ENCODE results near the gene KLHL26. TPM values are rescaled to one million over a fixed set of nuclear protein-coding genes. Genes with fewer than 3 reads are reported as not detected.

Gene KLHL26
- total RNA-seq, 1 experiment from 2014 or later = 7.0 TPM

GRCh38 chr19:18601875-18602274 is 35.0 kb upstream of the KLHL26 start:
- no peak for DNase-seq (ENCODE audit: low read depth)

GRCh38 chr19:18603255-18603957 is 33.4 kb upstream of the KLHL26 start:
- no peak for DNase-seq (ENCODE audit: low read depth)

- no peak for DNase-seq (ENCODE audit: low read depth)
Observed at GRCh38 chr19:18603958-18604819, 32.6 kb upstream of the KLHL26 start.

GRCh38 chr19:18604820-18605159 is 32.0 kb upstream of the KLHL26 start:
- no peak for DNase-seq (ENCODE audit: low read depth)

- no peak for DNase-seq (ENCODE audit: low read depth)
Observed at GRCh38 chr19:18605196-18605545, 31.7 kb upstream of the KLHL26 start.

GRCh38 chr19:18605546-18606280 is 31.1 kb upstream of the KLHL26 start:
- no peak for DNase-seq (ENCODE audit: low read depth)

GRCh38 chr19:18606281-18607225 is 30.3 kb upstream of the KLHL26 start, which contains the start of gene CRLF1:
Gene CRLF1, minus strand, starts transcription at chr19:18606799. Its CDS starts 143 bp downstream, at chr19:18606656.
- DNase-seq (ENCODE audit: low read depth) = no peak

- DNase-seq (ENCODE audit: low read depth) = no peak
Observed at GRCh38 chr19:18607226-18608101, 29.4 kb upstream of the KLHL26 start.

- DNase-seq (ENCODE audit: low read depth) = no peak
Observed at GRCh38 chr19:18608102-18608804, 28.6 kb upstream of the KLHL26 start.

- DNase-seq (ENCODE audit: low read depth) = no peak
Observed at GRCh38 chr19:18608805-18609716, 27.8 kb upstream of the KLHL26 start.

GRCh38 chr19:18609717-18610051 is 27.1 kb upstream of the KLHL26 start:
- no peak for DNase-seq (ENCODE audit: low read depth)

GRCh38 chr19:18610245-18610555 is 26.6 kb upstream of the KLHL26 start:
- no peak for DNase-seq (ENCODE audit: low read depth)

GRCh38 chr19:18610556-18611326 is 26.1 kb upstream of the KLHL26 start:
- no peak for DNase-seq (ENCODE audit: low read depth)

- no peak for DNase-seq (ENCODE audit: low read depth)
Observed at GRCh38 chr19:18611327-18612050, 25.3 kb upstream of the KLHL26 start.

GRCh38 chr19:18612051-18612771 is 24.6 kb upstream of the KLHL26 start:
- no peak for DNase-seq (ENCODE audit: low read depth)

GRCh38 chr19:18612772-18613588 is 23.8 kb upstream of the KLHL26 start, which contains the start of gene TMEM59L:
Gene TMEM59L, plus strand, starts transcription at chr19:18612870. Its CDS starts 89 bp downstream, at chr19:18612959.
- peak; percentile 41 for DNase-seq (ENCODE audit: low read depth)
